K562 (cell line): Measurements from ENCODE around the gene SYT1. TPM values are rescaled to one million over a fixed set of nuclear protein-coding genes. Genes with fewer than 3 reads are reported as not detected.

Source experiments
- HNRNPH1 ChIP-seq: fragments of 200-400 bp; formaldehyde crosslinking; optimal IDR thresholded peaks from 2 replicates; pipeline ENCODE3; 2017; ENCODE audit warnings: low read depth, mild to moderate bottlenecking, low read length, moderate library complexity
- MTA3 ChIP-seq: fragments of 450-650 bp; formaldehyde crosslinking; IDR thresholded peaks from 2 replicates; pipeline ENCODE4 v1.6.1; 2017; ENCODE audit warnings: mild to moderate bottlenecking, borderline replicate concordance
- PHF20 ChIP-seq: fragments of 450-650 bp; IDR thresholded peaks from 2 replicates; pipeline ENCODE4 v1.6.1; 2018; ENCODE audit not compliant: partially characterized antibody
- SRSF3 ChIP-seq: fragments of 200-400 bp; formaldehyde crosslinking; IDR thresholded peaks from 2 replicates; pipeline ENCODE4 v1.6.1; 2016; ENCODE audit warnings: mild to moderate bottlenecking, low read length, moderate library complexity; ENCODE audit not compliant: insufficient read depth
- ZBTB40 ChIP-seq, 2 experiments: fragments of 450-650 bp in 1 of 2; sonication (generic) in 1 of 2; formaldehyde crosslinking in 1 of 2; IDR thresholded peaks; 2 replicates each; pipeline versions ENCODE4 v1.7.1 to v1.9.0; 2016 to 2022; ENCODE audit warnings: inconsistent platforms in 1 of 2, mild to moderate bottlenecking in 1 of 2, missing genetic modification reagents in 1 of 2
- polyA plus RNA-seq, 8 experiments: library from polyadenylated mRNA; depleted of rRNA in 4 of 8; stranded (reverse) in 5 of 8; unstranded in 3 of 8; fragments of >200 nt; fragmentation: Nextera tagmentation in 2 of 8; fragmentation: Illumina TruSeq in 1 of 8; extraction: Ambion mirVana in 2 of 8; extraction: Trizol in 1 of 8; gene quantifications; 2 replicates each; pipeline versions ENCODE4 v1.2.1 to v1.2.3, GENCODE V29; 2011 to 2014; ENCODE audit warnings: inconsistent platforms in 1 of 8, missing spikeins in 1 of 8
- total RNA-seq, 7 experiments: library from RNA; depleted of rRNA in 6 of 7; stranded (reverse); fragments of >200 nt in 6 of 7; fragmentation: Illumina TruSeq in 2 of 7; extraction: Trizol in 2 of 7; gene quantifications; 2 replicates each; pipeline versions ENCODE4 v1.2.1 to v1.2.3, GENCODE V29; 2011 to 2021; ENCODE audit warnings: low replicate concordance in 1 of 7

SYT1 gene
- total and polyA plus RNA-seq, 9 of the 15 experiments (the other 6 are each of a cell fraction or from before 2014, with no cell fraction given), result 0.03 to 0.13 (median 0.07) TPM; not detected in 4

- TF ChIP-seq ZBTB40 (IDR thresholded peaks at IDR 0.05), result no peak
- TF ChIP-seq ZBTB40 (CRISPR knock-in tag; IDR thresholded peaks at IDR 0.05), result no peak
- no peak for TF ChIP-seq HNRNPH1
- no peak for TF ChIP-seq MTA3
- no peak for TF ChIP-seq PHF20
- TF ChIP-seq SRSF3, result no peak
These were observed 63.9 kb downstream of the SYT1 start (continued) for GRCh38 chr12:78928200-78929074.
